Heart left ventricle (tissue), 13 donors: ENCODE data around the gene OGT.

Experiments used
- POLR2A ChIP-seq, 2 donors: fragments of 450-650 bp; IDR thresholded peaks; one replicate each; pipeline ENCODE4 v1.6.1; 2017; ENCODE audit warnings: antibody characterized with exemption in 2 of 2, mild to moderate bottlenecking in 2 of 2, moderate library complexity in 2 of 2
- TF ChIP-seq, protein P1 (sequence below), 12 donors: fragments of 200-600 bp; sonication (generic) in 4 of 12; IDR thresholded peaks; one replicate each; pipeline versions ENCODE4 v1.5.0 to v1.8.0; 2018 to 2022; ENCODE audit warnings: antibody characterized with exemption in 12 of 12, mild to moderate bottlenecking in 5 of 12
- donor health status: ischemic (EF 13 %, LVEDD 7.1; RV severe dilation, severe dysfunction).
- donor health status: DM: no; HTN: yes; CAD: no.
- donor health status: DM: no; HTN: no; CAD: no.
- donor health status: ischemic (EF 25% LVEDD 6.9; RV normal size, moderate dysfunction).
- donor health status: ischemic (EF 25% LVEDD 5.7; RV mildly dilated, moderate dysfunction).
- donor health status: ischemic (EF 35%, LVEDD 5.7; RV mildly dilated, moderate dysfunction).
- donor health status: nonischemic (EF 11% LVEDD 7.7; RV severe dilation, severe dysfunction).
- donor health status: DM: yes; HTN: yes; CAD: no.
- donor health status: PGD.
- donor health status: ischemic (EF 29% LVEDD 5.4; RV normal size, mild dysfunction).
- donor health status: nonischemic (EF 23%, LVEDD 6.1; RV moderate dilation, normal function).

DNA sequence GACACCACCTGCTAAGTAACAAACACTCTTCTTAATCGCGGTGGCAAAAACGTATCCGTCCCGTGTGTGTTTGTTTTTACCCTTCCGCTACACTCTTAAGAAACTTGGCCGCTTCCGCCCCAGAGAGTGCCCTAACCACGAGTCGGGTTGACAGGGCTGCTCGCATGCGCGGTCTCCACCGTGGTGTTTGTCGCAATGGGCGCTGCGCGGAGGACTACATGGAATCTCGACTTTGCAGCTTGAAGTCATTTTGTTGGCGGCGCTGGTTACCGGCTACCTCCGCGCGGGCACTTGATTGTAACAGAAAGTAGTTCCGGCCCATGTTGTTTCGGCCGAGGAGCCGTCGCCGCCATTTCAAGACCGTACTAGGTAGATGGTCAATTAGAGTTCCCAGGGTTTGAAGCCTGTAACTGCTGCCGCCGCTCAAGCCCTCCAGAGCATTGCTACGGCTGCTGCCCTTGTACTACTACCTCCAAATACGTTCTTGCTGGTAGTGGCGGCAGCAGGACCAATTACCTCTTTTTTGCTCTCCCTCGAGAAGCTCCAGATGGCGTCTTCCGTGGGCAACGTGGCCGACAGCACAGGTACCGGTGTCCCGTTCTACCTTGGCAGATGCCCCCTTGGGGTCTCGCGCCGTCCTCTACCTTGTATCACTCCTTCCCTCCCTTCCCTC, at the start of gene OGT:
- TF ChIP-seq POLR2A (IDR thresholded peaks at IDR 0.05): peak; percentile 26 to 48
- TF ChIP-seq, protein P1, sequence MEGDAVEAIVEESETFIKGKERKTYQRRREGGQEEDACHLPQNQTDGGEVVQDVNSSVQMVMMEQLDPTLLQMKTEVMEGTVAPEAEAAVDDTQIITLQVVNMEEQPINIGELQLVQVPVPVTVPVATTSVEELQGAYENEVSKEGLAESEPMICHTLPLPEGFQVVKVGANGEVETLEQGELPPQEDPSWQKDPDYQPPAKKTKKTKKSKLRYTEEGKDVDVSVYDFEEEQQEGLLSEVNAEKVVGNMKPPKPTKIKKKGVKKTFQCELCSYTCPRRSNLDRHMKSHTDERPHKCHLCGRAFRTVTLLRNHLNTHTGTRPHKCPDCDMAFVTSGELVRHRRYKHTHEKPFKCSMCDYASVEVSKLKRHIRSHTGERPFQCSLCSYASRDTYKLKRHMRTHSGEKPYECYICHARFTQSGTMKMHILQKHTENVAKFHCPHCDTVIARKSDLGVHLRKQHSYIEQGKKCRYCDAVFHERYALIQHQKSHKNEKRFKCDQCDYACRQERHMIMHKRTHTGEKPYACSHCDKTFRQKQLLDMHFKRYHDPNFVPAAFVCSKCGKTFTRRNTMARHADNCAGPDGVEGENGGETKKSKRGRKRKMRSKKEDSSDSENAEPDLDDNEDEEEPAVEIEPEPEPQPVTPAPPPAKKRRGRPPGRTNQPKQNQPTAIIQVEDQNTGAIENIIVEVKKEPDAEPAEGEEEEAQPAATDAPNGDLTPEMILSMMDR (IDR thresholded peaks at IDR 0.05): no peak
